HG03196 (cell line): Measurements from ENCODE around the gene ZEB1.

ENCODE experiments used
- ATAC-seq: cut with Tn5 transposase; IDR thresholded peaks from one replicate; pipeline ENCODE4 v1.9.1; 2021; ENCODE audit not compliant: unreplicated experiment

The ZEB1 gene

DNA sequence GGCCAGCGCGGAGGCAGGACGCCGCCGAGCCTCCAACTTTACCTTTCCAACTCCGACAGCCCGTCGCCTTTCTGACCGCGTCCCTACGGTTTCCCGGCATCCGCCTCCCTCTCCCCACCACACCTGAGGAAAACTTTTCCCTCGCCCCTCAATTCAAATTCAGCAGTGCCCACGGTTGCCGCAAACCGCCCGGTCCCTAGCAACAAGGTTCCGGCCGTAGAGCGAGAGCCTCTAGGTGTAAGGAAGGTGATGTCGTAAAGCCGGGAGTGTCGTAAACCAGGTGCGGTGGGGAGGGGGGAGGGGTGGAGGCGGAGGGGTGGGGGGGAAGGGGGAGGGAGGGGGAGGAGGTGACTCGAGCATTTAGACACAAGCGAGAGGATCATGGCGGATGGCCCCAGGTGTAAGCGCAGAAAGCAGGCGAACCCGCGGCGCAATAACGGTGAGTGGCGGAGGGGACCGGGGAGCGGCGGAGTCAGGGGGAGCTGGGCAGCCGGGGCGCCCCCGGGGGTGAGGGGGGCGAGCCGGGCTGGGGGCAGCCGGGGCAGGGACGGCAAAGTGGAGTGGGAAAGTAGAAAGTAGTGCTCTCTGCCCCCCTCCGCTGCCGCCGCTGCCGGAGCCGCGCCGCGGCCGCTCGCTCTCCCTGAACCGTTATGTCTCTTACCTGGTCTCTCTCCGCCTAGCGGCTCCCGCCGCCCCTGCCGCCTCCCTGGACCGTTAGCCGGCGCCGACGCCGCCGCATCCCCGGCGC lies at the start of gene ZEB1:
Gene ZEB1 (plus strand): TSS at position 363 of the 748 bp plus-strand sequence. CDS start 19 bp downstream, at position 382.
- peak; percentile 32 for ATAC-seq

DNA sequence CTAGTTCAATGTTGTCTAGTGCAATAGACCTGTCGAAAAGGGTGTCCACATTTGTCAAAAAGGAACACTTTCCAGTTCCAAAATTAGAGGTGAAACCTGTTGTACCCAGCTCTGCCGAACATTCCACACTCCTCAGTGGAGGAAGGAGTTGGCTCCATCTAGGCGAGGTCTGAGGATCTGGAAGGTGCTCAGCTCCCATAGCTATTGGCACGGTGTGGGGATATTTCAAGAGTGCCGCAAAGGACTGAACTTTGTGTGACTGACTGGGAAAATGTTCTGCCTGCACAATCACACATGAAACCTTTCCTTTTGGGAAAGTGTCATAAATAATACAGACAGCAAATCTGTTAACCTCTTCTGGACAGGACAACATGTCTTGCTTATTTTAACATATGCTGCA lies 48.1 kb upstream of the ZEB1 start:
- no peak for ATAC-seq

DNA sequence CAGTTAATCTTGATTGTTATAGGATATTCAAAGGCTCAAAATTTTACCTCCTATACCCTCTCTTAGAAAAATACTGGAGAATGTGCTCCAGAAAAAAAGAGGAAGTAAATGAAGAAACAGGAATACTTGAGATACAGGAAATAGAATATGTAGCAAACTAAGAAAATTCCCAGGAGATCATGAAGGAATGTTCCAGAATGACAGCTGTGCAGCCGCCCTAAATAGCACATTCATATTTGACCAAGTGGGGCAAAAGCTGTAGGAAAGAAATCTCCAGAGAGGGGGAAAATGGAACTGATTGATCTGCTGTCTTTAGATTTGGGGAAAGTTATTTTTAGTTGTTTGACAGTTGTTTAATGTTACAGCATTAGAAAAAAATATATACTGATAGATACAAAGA lies 46.2 kb upstream of the ZEB1 start:
- no peak for ATAC-seq

DNA sequence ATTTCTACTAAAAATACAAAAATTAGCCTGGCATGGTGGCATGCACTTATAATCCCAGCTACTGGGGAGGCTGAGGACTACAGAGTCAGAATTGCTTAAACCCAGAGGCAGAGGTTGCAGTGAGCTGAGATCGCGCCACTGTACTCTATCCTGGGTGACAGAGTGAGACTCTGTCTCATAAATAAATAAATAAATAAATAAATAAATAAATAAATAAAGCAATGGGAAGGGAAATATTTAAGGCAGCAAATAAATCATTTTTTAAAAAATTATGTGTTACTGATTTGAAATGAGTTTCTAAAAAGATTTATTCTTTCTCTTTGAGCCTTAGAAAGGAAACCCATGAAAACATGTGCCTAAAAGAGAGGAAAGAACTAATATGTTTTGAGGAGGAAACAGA lies 45.2 kb upstream of the ZEB1 start:
- ATAC-seq, result no peak

DNA sequence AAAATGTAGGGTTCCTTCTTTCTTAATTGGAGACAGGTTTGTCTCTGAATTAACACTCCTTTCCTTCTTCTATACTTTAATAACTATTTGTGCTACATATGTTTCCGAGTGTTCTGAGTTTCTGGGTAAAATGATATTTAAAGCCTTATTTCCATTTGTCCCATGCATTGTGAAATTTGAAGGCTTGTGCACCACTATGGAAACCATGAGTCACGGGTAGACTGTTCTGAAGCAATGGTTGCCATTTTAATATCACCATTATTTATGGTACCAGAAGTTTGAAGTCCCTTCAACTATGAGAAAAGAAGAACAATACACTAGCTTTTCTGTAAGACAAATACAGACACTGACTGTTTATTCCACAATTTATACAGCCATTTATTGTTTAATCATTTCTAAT lies 44.7 kb upstream of the ZEB1 start:
- no peak for ATAC-seq

DNA sequence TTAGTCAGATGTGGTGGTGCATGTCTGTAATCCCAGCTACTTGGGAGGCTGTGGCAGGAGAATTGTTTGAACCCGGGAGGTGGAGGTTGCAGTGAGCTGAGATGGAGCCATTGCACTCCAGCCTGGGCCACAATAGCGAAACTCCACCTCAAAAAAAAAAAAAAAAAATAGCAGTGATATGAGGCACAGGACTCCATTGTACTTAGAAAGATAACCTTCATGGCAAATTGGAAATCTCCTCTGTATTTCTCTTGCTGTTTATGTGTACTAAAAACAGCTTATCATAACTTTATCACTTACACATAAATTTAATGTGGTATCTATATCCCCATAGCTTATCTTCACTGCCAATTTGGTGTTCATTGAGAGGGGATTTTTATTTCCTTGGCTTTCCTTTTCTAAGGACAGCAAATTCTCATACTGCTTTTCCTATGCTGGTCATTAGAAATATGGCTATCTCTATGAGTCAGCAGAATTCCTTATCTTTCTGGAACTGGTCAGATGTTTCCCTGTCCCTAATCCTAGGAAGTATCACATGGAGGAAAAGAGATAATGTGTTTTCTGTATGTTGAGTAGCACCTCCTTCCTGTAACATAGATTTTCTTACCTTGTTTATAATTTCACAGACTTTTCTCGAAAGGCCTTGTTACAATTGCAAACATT lies 40.6 kb upstream of the ZEB1 start:
- ATAC-seq, result no peak

DNA sequence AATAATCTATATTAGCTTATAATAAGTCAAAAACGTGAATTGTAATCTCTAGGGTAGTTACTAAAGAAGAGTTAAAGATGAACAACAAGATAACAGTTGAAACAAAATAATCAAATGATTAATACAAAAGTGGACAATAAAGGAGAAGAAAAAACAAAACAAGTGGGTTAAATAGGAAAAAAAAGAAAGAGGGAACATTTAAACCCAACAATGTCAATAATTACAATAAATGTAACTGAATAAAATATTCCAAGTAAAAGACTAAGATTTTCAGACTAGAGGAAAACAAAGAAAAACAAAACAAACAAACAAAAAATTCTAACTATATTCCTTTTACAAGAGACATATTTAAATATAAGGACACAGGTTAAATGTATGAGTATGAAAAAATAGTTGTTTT lies 38.0 kb upstream of the ZEB1 start:
- no peak for ATAC-seq

DNA sequence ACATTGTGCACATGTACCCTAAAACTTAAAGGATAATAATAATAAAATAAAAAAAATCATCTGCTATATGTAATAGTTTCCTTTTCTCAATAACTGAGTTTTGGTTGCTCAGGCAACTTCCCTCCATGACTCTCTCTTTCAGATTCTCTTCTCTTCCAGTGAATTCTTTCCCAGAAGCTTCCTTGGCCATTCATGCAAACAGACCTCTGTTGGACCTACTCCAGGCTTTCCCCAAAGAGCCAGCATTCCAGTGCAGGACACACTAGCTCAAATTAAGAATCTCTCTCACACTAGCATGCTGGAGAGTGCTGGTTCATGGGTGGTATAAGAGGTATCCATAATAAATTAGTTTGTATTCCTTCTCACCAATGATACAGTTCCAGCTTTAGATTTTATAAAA lies 31.0 kb upstream of the ZEB1 start:
- no peak for ATAC-seq

DNA sequence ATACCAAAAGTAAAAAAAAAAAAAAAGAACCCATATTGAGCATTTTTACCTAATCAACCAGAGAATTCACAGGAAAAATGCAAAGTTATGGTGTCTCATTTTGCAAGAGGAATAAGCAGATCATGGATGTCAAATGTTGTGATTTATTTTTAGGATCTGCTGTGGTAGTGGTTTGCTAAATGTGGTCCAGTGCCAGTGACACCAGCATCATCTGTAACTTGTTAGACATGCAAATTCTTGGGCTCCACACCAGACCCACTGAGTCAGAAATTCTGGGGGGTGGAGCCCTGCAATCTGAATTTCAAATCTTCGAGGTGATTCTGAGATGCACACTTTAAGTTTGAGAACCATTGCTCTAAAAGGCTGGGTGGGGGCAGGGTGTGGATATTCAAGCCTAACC lies 30.1 kb upstream of the ZEB1 start:
- ATAC-seq, result no peak

DNA sequence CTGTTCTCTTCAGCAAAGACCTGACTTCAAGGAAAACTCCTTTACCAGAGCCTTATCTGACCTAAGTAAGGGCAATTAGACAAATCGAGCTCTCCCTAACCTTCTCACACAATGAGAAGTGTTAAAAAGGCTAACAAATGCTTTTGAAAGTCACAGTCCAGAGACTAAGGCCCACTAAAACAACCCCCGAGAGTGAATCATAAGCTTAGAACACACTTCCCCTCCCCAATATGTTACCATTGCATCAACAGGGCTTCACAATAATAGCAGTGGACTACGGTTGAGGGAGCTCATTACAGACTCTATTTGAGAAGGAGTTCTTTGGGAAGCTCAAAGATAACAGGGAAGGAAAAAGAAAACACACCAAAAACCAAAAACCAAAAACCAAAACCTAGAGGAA lies 28.6 kb upstream of the ZEB1 start:
- ATAC-seq, result no peak

DNA sequence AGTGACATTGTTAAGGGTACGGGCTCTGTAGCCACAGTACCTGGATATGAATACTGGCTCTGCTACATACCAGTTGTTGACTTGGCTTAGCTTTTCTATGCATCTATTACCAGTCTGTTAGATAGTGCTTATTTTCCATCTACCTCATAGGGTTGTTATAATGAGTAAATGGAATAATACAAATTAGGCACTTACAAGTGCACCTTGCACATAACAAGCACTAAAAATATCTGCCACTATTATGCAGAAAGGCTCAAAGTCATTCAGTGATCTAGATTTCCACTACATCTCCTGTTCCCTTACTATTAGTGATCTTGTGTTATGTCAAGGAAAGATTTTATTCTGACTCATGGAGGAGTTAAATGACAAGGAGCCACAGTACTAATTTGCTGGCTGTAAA lies 27.9 kb upstream of the ZEB1 start:
- no peak for ATAC-seq

DNA sequence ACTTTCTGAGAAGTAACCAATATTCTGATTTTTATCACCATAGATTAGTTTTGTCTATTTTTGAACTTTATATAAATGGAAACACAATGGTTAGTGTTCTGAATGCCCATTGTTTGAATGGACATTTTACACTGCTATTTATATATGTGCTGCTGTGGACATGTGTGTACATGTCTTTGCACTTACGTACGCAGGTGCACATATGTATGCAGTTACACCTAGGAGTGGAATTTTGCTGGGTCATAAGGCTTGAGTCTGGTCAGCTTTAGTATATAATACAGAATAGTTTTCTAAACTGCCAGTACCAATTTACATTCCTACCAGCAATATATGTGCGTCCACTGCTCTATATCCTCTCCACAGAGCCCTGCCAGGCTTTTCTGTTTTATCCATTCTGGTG lies 24.5 kb upstream of the ZEB1 start:
- no peak for ATAC-seq

DNA sequence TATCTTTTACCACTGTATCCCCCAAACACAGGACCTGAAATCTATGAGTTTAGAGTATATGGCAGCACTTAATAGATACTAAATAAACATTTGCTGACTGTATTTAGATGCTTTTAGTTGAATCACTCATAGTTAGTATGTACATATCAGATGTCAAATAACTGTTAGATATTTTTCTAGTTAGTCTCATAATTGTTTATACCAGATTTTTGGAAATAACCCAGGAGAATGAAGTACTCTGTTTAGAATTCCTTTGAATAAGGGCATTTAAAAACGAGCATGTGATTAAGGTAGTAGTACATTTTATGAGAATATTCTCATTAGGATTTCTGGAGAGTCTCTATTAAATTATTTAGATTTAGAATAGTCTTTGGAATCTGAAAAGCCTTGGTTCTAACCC lies 22.3 kb upstream of the ZEB1 start:
- no peak for ATAC-seq

DNA sequence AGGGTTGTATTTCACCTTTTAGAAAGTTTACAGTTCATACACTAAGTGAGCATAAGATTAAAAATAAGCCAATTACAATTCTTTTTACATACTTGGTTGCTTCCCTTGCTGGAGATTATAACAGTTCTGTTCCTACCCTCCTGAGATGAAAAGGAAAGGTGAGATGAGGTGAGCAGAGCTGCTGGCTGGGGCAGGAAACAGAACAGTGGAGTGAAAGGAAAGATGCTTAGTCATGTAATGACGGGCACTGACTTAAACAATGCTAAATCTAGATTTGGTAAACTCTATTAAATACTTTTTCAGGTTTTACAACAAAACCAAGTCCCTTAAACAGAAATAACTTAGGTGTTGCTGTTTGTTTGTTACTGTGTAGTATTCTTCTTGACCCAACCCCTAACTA lies 19.9 kb upstream of the ZEB1 start:
- no peak for ATAC-seq

DNA sequence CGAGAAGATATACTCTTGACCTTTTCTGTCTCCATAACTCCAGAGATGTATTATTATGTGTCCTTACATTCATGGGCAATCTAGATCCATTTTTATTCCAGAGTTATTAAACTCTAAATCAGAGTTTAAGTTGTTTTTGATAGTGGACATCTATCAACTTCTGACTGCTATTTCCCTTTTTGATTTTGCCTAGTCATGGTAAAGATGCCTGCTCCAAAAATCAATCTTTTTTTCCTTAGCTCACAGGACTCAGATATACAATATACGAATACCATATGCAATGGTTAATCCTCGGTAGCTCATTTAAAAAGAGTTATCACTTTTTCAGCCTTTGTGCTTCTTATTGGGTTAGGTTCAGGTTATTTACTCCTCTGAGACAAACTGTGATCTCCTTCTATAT lies 15.8 kb upstream of the ZEB1 start:
- no peak for ATAC-seq

DNA sequence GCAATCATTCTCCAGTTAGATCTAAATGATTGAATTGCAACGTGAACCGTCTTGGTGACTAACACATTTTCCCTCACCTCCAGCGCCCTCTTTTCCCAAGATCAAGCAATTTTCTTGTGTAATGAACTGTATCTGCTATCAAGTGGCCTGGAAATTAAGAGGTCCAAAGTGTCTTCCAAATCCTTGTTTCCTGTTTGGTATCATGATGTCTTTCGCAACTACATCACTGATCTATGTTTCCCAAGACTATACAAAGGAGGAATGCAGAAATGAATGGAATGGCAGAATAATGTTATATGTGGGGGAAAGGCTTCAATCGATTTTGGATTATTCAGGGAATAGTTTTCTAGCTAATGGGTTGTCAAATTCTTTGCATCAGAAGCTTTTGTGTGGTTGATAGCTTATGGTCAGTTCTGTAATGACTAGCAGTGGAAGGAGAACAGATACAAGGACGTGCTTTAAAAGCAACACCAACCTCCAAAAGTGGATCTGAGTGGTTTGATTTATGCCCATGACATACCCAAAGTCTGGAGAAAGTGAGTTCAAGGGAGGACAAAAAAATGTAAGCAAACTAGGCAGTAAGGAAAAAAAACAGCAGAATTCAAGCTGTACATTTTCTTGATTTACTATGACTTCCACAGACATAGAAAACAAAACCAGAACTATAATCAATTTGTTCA lies 14.6 kb upstream of the ZEB1 start:
- no peak for ATAC-seq

DNA sequence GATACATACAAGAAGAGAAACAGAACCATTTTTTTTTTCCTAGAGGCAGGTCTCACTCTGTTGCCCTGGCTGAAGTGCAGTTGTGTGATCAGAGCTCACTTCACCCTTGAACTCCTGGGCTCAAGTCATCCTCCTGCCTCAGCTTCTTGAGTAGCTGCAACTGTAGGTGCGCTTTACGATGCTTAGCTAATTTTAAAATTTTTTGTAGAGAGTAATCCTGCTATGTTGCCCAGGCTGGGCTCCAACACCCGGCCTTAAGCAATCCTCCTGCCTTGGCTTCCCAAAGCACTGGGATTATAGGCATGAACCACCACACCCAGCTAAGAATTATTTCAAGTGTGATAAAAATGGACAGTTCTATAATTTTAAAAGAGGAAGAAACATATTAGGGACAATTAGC lies 5.6 kb upstream of the ZEB1 start:
- ATAC-seq, result no peak

DNA sequence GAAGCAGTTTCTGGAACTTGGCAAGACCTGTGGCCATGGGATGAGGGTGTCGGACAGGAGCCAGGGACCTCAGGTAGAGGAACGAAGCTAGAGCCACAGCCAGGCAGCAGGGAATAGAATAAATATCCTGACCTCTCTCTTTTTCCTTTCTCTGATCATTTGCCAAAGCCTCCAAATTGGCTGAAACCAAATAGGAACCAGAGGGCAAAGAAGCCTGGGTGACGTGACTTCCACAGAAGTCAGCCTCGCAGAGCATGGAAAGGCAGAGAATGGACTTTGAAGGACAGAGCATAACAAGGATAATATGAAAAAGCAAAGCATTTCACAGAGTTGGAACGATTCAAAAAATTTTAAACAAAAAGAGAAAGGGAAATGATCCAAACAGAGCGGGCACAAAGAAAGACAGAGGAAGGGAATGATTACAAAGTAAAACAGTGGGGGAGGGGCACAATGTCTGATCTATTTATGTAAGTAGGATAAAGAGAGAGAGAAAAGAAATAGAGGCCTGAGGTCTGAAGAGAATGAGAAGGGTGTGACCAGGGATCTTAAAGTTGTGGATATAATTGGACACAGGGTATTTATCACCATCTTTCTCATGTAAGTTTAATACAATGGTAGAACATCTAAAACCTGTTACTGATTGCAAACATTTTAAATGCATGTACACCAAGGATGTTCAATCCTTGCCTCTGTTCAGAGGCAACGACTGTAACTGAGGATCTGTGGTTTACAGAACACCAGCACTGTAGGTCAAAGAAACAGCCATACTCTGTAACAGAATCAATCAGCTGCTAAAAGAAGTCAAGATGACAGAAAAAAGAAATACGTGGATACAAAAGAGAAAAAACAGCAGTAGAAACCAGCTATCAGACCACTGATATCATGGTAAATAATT lies 4.5 kb upstream of the ZEB1 start:
- no peak for ATAC-seq

DNA sequence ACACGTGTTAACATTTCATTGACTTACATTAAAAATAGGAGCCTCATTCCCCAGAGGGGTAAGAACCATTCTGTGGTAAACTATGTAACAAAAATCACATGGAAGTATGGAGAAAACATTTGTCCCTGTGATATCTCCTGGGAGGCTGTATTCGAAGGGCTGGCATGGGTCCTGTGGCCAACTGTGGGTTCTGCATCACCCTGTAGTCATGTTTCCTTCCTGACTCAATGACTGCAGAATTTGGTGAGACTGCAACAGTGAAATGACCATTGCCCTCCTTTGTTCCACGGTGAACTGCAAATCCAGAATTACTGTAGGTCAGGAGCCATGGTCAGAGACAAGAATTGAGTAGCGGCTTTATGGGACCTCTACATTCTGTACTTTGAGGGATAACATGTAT lies 3.6 kb upstream of the ZEB1 start:
- ATAC-seq, result no peak

DNA sequence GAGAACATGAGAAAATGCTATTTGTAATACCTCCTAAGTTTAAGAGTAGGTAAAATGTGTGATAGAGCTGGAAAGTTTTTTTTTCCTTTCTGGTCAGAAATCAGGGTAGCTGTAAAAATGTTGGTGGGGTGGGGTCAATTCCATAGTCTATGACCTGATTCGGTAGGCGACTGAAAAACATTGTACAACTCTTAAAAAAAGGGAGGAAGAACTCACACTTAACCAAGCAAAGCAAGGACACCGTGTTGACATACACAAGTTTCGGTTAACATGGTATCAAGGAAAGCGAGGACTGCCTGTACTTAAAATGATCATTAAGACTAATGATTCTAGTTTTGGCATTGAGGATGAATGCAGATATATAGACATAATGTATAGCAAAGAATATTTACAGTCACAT lies 1.8 kb upstream of the ZEB1 start:
- no peak for ATAC-seq

DNA sequence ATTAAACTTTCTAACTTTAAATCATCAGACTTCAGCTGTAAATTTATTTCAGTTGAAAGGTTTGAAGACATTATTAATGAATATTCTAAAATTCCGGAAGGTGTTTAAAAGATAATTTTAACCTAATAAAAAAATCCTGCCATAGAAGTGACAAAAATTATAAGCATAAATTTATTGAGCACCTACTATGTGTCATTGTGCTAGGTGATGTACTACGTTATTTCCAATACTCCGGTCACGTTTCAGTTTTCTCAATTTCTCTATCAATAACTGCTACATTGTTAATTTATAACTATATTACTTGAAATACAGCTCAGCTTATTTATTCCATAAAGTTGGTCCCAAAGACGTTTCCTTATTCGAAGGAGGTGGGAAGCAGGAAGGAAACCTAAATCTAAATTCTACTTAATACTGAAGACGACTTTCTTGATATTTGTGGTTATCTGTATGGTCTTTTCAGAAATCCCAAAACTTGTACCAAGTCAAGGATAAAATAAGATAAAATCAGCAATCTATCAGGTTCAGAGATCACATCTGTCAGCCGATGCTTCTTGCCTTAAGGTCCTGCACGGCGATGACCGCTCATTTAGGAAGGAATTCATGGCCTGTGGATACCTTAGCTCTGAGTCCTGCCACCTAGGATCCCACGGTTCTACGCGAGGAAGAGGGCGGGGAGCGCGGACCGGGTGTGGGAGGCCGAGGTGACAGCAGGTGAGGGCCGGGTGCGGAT lies 1.2 kb upstream of the ZEB1 start:
- ATAC-seq, result no peak
